ENCODE results near the gene CEP57L1.

DNA sequence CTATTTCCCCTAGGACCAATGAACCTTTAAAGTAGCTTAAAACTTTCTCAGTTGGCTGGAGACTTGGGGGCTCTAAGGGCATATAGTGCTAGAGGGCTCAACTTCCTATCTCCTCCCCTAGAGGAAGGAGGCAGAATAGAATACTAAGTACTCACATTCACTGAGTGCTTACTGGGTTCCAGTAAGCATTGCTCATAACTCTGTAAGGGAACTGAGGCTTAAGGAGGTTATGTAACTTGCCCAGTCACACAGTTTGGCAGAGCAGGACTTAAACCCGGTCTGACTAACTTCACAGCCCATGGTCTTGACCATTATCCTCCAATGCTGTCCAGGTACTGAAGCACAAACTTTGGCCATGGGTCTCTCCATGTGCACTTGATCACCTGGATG is 13.1 kb upstream of the CEP57L1 start:
- TF ChIP-seq EZH2 (IDR thresholded peaks at IDR 0.05; ENCODE audit: insufficient read depth, poor library complexity, severe bottlenecking): no peak
- TF ChIP-seq EZH2phosphoT487 (IDR thresholded peaks at IDR 0.05; ENCODE audit: insufficient read depth, low read depth): no peak
